ENCODE data around the gene MITF. TPM values are rescaled to one million over a fixed set of nuclear protein-coding genes. Genes with fewer than 3 reads are reported as not detected.

The MITF gene
- polyA plus RNA-seq, 1 experiment, result 30.9 TPM

- Histone ChIP-seq H3K4me3 (ENCODE audit: low read depth, low read length) (no peak overlapping the region), H3K36me3 (ENCODE audit: control insufficient read depth, insufficient read depth, low read length) (no peaks in the 10 kb centered on the region), H3K27me3 (ENCODE audit: control insufficient read depth, insufficient read depth, low read length) (no peaks in the 10 kb centered on the region)
- ChIA-PET POLR2A (interaction anchor here (0.7 kb wide), 1 partner anchor 242 kb away, joined by 5 read pairs; no protein-coding TSS in a partner anchor), CTCF (interaction anchor here (0.6 to 0.9 kb wide), 2 partner anchors 68 to 234 kb away, joined by 3 read pairs; no protein-coding TSS in a partner anchor)
- no peak for TF ChIP-seq CTCF (IDR thresholded peaks at IDR 0.05; ENCODE audit: insufficient read depth, low read depth, low read length)
- DNase-seq (ENCODE audit: low read depth), result no peak
These were observed 189.8 kb downstream of the MITF start for GRCh38 chr3:69929019-69929418.

- CTCF ChIA-PET, result no interaction called here
- no peak for TF ChIP-seq CTCF (IDR thresholded peaks at IDR 0.05; ENCODE audit: insufficient read depth, low read depth, low read length)
- Histone ChIP-seq H3K4me3 (ENCODE audit: low read depth, low read length) (no peak overlapping the region), H3K36me3 (ENCODE audit: control insufficient read depth, insufficient read depth, low read length) (no peaks in the 10 kb centered on the region), H3K27me3 (ENCODE audit: control insufficient read depth, insufficient read depth, low read length) (no peaks in the 10 kb centered on the region)
- no peak for DNase-seq (ENCODE audit: low read depth)
- POLR2A ChIA-PET, result no interaction called here
These were observed 191.3 kb downstream of the MITF start for GRCh38 chr3:69930564-69930963.

- CTCF ChIA-PET, result no interaction called here
- Histone ChIP-seq H3K4me3 (ENCODE audit: low read depth, low read length) (no peak overlapping the region), H3K27me3 (ENCODE audit: control insufficient read depth, insufficient read depth, low read length) (no peaks in the 10 kb centered on the region), H3K36me3 (ENCODE audit: control insufficient read depth, insufficient read depth, low read length) (no peaks in the 10 kb centered on the region)
- POLR2A ChIA-PET, result no interaction called here
- DNase-seq (ENCODE audit: low read depth), result no peak
- no peak for TF ChIP-seq CTCF (IDR thresholded peaks at IDR 0.05; ENCODE audit: insufficient read depth, low read depth, low read length)
These were observed 192.8 kb downstream of the MITF start for GRCh38 chr3:69932087-69932486.

GRCh38 chr3:69932501-69932900, 193.2 kb downstream of the MITF start:
- DNase-seq (ENCODE audit: low read depth), result no peak
- ChIA-PET CTCF (no interaction called here), POLR2A (no interaction called here)
- no peak for TF ChIP-seq CTCF (IDR thresholded peaks at IDR 0.05; ENCODE audit: insufficient read depth, low read depth, low read length)
- Histone ChIP-seq H3K4me3 (ENCODE audit: low read depth, low read length) (no peak overlapping the region), H3K36me3 (ENCODE audit: control insufficient read depth, insufficient read depth, low read length) (no peaks in the 10 kb centered on the region), H3K27me3 (ENCODE audit: control insufficient read depth, insufficient read depth, low read length) (no peaks in the 10 kb centered on the region)

GRCh38 chr3:69934398-69934797, 195.1 kb downstream of the MITF start:
- no peak for DNase-seq (ENCODE audit: low read depth)
- no peak for TF ChIP-seq CTCF (IDR thresholded peaks at IDR 0.05; ENCODE audit: insufficient read depth, low read depth, low read length)
- H3K27me3 ChIP-seq (ENCODE audit: control insufficient read depth, insufficient read depth, low read length), result no peaks in the 10 kb centered on the region
- peaks cover 3% of the 10 kb centered on the region for H3K36me3 ChIP-seq (ENCODE audit: control insufficient read depth, insufficient read depth, low read length)
- POLR2A ChIA-PET, result no interaction called here
- no peak overlapping the region for H3K4me3 ChIP-seq (ENCODE audit: low read depth, low read length)
- CTCF ChIA-PET, result interaction anchor here (0.6 kb wide), 1 partner anchor 624 kb away, joined by 3 read pairs; no protein-coding TSS in a partner anchor
